ENCODE results near the gene CHKB. TPM values are rescaled to one million over a fixed set of nuclear protein-coding genes. Genes with fewer than 3 reads are reported as not detected.
A peak's percentile ranks its signal among the peaks of the same experiment; 100 is the strongest.

CHKB gene
- total RNA-seq, 2 experiments from 2014 or later = 85.8 to 100 TPM

GRCh38 chr22:50531962-50532674 is 50.5 kb downstream of the CHKB start:
- Histone ChIP-seq H3K4me3 (ENCODE audit: low read depth, low read length, poor library complexity, severe bottlenecking) (peak overlapping the region; percentile 71), H2AFZ (ENCODE audit: low read length) (peak overlapping the region; percentile 5; the same call in 1 of the 2 replicates), H3K9me2 (ENCODE audit: insufficient read depth, low read length) (no peaks in the 10 kb centered on the region), H3K4me1 (ENCODE audit: insufficient read depth, low read length, poor library complexity, severe bottlenecking) (peaks cover 73% of the 10 kb centered on the region), H3K79me2 (ENCODE audit: insufficient read depth, low read depth, low read length) (no peaks in the 10 kb centered on the region), H3K9me3 (ENCODE audit: low read length) (no peaks in the 10 kb centered on the region), H3K27ac (ENCODE audit: low read depth, low read length, poor library complexity, severe bottlenecking) (peak overlapping the region; percentile 53), H3K36me3 (ENCODE audit: insufficient read depth, low read length) (no peaks in the 10 kb centered on the region), H4K20me1 (ENCODE audit: insufficient read depth, low read length) (no peaks in the 10 kb centered on the region), H3K4me2 (ENCODE audit: low read length) (peak overlapping the region; percentile 92)
- ChIA-PET CTCF (ENCODE audit: unreplicated experiment) (no interaction called here), POLR2A (interaction anchor here (0.5 to 1.2 kb wide), 3 partner anchors 8 to 28 kb away, joined by 3 read pairs; partner anchors contain the start of gene KLHDC7B)
- BruUV-seq (replicated peaks) = no TSS peak
- intact Hi-C loops (cut with micrococcal nuclease; ENCODE audit: unreplicated experiment) = loop anchor here (2.0 kb wide), 1 partner anchor 51 kb away; the partner anchor contains the start of gene CHKB
- TF ChIP-seq CTCF (conservative IDR thresholded peaks at IDR 0.05; ENCODE audit: low read length) (no peak), EZH2phosphoT487 (IDR thresholded peaks at IDR 0.05; ENCODE audit: borderline replicate concordance, low read depth, low read length) (no peak)
- peak; percentile 26 for DNase-seq (ENCODE audit: low spot score)

DNA sequence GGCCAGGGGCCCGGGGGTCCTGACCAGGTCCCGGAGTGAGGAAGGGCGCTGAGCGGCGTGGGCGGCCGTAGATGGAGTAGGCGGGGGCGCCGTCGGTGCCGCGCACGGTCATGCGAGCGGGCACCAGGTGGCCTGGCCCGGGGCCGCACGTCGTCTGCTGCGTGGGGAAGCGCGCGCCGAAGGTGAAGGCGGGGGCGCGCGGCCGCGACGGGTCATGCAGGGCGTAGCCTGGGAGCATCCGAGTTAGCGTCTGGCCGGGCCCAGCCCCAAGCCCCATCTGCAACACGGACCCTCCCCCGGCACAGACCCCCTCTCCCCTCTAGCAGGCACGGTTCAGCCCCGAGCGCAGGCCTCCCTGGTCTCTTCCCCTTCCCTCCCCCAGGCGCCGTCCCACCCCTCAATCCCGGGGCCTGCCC is 51.1 kb downstream of the CHKB start:
- no TSS peak for BruUV-seq (replicated peaks)
- peaks cover 73% of the 10 kb centered on the region for H3K4me1 ChIP-seq (ENCODE audit: insufficient read depth, low read length, poor library complexity, severe bottlenecking)
- ChIA-PET CTCF (ENCODE audit: unreplicated experiment) (no interaction called here), POLR2A (interaction anchor here (0.5 kb wide), 1 partner anchor 14 kb away, joined by 3 read pairs; the partner anchor contains the start of gene KLHDC7B)
- H2AFZ ChIP-seq (ENCODE audit: low read length) = peak overlapping the region; percentile 5; the same call in 1 of the 2 replicates
- no peaks in the 10 kb centered on the region for H3K9me2 ChIP-seq (ENCODE audit: insufficient read depth, low read length)
- no peaks in the 10 kb centered on the region for H4K20me1 ChIP-seq (ENCODE audit: insufficient read depth, low read length)
- no peaks in the 10 kb centered on the region for H3K9me3 ChIP-seq (ENCODE audit: low read length)
- H3K4me3 ChIP-seq (ENCODE audit: low read depth, low read length, poor library complexity, severe bottlenecking) = peak overlapping the region; percentile 71
- H3K4me2 ChIP-seq (ENCODE audit: low read length) = peak overlapping the region; percentile 92
- no peaks in the 10 kb centered on the region for H3K36me3 ChIP-seq (ENCODE audit: insufficient read depth, low read length)
- H3K27ac ChIP-seq (ENCODE audit: low read depth, low read length, poor library complexity, severe bottlenecking) = peak overlapping the region; percentile 53
- TF ChIP-seq EZH2phosphoT487 (IDR thresholded peaks at IDR 0.05; ENCODE audit: borderline replicate concordance, low read depth, low read length) (no peak), CTCF (conservative IDR thresholded peaks at IDR 0.05; ENCODE audit: low read length) (no peak)
- H3K79me2 ChIP-seq (ENCODE audit: insufficient read depth, low read depth, low read length) = no peaks in the 10 kb centered on the region
- intact Hi-C loops (cut with micrococcal nuclease; ENCODE audit: unreplicated experiment) = loop anchor here (2.0 kb wide), 1 partner anchor 51 kb away; the partner anchor contains the start of gene CHKB
- peak; percentile 72 for DNase-seq (ENCODE audit: low spot score)

Data from OCI-LY7 (cell line).